NCI-H2227 (cell line): ENCODE measurements around the gene TECPR2.

Experiments
- DNase-seq: peaks from one replicate; lab custom pipeline; 2025; ENCODE audit not compliant: unreplicated experiment; lab: John Stamatoyannopoulos, UW

The TECPR2 gene

DNA sequence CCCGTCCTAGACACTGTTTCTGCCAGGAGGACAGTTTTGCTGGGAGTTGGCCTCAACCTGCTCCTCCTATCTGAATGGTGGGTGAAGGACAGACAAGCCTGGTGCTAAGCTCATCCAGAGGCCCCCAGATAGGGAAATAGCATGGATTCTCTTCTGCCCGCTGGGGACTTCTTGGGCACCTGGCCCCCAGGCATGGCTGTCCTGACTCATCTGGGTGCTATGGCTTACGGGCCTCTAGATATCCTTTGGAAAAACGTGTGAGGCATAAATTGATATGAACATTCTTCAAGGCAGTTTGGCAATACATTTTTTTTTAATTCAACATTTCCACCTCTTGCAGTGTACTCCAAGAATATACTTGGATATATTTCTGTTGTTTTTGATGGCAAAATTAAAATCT lies 8.6 kb downstream of the TECPR2 start:
- DNase-seq: no peak

DNA sequence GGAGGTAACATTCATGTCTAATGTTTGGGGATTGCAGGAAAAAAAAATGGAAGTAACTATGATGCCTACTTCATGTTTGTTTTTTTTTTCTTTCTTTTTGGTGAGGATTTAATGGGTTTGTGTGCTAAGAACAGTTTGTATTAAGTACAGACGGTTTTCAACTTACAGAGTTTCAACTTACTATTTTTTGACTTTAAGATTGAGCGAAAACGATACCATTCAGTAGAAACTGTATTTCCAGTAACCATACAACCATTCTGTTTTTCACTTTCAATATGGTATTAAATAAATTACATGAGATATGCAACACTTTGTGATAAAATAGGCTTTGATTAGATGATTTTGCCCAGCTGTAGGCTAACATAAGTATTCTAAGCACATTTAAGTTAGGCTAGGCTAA lies 10.4 kb downstream of the TECPR2 start:
- DNase-seq: no peak

DNA sequence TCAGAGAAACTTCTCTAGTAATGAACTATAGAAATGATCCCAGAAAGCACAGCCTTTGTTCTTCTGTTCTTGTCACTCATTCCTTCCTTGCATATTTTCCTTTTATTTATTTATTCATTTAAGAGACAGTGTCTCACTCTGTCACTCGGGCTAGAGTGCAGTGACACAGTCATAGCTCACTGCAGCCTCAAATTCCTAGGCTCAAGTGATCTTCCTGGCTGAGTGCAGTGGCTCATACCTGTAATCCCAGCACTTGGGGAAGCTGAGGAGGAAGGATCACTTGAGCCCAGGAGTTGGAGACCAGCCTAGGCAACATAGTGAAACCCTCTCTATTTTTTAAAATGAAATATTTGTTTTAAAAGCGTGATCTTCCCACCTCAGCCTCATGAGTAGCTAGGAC lies 11.5 kb downstream of the TECPR2 start:
- DNase-seq: no peak

DNA sequence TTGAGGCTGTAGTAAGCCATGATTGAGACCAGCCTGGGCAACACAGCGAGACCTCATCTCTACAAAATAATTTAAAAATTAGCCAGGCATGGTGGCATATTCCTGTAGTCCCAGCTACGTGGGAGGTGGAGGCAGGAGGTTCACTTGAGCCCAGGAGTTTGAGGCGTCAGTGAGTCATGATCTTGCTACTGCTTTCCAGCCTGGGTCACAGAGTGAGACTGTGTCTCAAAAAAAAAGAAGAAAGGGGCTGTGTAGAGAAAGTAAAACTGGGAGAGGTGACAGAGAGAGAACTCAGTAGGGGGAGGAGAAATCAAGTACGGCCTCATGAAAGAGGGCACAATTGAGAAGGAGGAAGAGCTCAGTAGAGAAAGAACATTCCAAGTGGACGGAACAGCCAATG lies 12.4 kb downstream of the TECPR2 start:
- DNase-seq: no peak

DNA sequence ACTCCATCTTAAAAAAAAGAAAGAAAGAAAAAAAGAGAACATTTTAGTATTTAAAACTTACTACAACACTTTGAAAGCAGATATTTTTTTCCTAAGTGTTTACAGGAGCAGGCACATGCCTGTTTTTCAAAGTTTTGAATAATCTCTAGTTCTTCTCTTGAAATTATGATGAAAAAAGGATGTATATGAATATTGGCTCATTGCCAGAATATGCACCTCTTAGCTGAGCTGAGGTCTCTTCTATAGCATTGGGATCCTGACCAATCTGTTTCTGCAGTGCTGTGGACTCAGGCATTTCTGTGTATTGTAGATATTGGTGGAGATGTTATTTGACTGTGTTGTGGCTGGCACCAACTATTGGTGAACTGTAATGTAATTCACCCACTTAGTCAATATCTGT lies 15.0 kb downstream of the TECPR2 start:
- DNase-seq: no peak

DNA sequence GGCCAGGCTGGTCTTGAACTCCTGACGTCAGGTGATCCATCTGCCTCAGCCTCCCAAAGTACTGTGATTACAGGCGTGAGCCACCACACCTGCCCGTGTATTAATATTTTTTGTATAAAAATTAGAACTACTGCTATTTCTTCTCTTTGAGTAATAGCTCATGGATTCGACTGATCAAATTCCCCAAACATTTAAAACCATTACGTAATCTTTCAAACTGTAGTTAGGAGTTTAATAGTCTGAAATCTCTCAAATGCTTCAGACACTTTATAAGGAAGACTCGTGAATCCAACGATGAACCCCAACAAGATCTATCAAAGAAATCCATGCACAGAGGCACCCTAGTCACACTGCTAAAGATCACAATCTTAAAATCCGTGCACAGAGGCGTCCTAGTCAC lies 16.1 kb downstream of the TECPR2 start:
- DNase-seq: no peak

DNA sequence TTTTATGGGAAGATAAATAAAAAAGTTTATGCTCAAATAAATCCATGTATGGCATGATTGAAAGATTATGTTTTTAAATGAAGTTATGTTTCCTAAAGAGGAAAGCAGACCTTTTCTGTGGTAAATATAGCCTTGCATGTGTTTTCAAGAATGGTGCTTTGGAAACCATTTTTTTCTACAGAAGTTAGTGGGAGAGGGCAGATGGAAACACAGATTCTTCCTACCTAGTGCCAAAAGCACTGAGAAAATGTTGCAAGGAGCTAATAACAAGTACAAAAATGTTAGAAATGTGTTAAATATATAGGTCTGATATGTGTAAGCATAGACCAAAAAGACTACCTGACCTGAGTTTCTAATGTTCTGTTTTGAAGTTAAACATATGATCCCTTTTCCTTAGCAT lies 24.3 kb downstream of the TECPR2 start:
- no peak for DNase-seq

DNA sequence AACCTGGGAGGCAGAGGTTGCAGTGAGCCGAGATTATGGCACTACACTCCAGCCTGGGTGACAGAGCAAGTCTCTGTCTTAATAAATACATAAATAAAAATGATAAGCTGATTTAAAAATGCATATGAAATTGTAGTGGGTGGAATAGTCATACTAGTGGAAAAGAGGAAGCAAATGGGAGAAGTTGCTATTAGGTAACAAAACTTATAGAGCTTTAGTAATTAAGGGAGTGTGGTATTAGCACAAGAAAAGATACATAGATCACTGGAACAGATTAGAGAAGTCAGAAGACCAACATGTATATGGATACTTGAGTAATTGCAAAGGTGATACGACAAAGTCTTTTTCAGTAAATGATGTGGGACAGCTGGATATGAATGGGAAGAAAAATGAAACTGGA lies 26.5 kb downstream of the TECPR2 start:
- DNase-seq: no peak

DNA sequence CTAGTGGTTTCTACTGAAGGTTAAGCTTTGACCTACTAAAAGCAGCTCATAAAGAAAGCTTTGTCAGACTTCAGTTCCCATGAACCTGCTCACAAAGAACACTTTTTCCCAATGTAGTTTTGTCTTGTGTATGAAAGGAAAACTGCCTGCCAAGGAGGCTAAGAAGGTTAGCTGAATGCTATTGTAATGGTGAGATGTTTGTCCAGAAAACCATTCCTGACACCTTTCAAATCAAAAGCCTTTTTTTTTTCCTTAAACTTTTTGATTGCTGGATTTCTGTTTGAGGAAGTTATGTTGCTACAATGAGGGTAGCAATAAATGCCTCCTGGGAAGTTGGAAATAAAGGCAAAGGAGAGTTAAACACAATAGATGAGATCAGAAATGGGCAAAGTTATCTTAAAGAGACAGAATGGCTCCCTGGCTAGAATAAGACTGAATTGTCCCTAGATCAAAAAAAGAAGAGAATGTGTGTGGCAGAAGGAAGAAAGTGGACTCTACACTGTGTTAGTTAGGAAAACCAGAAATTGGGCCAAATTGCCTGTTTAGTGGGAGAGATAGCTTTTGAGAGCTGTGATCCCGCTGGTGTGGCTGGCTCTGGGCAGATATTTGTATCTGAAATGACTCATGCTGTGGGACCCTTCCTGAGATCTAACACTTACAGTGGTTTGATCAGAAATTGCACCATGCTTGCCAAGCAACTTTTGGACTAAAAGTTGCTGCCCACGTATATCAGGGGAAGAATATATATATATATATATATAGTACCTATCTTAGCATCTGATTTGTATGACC lies 27.5 kb downstream of the TECPR2 start:
- no peak for DNase-seq

DNA sequence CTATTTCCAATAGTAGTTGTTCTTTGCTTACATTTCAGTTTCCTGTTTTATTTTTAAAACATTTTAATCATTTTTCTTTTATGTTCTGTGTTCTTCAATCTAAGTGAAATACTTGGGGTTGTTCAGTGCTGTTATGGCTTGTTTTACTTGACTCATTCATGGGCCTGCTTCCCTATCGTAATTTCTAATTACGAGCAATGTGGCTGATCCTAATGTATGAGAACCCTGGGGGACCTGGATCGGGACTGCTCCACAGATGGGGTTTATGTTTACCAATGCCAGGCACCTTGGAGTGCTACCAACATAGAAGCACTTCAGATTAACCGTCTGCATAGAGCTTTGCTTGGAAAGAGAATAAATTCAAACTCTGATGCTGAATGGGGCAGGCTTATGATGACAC lies 29.8 kb downstream of the TECPR2 start:
- no peak for DNase-seq

DNA sequence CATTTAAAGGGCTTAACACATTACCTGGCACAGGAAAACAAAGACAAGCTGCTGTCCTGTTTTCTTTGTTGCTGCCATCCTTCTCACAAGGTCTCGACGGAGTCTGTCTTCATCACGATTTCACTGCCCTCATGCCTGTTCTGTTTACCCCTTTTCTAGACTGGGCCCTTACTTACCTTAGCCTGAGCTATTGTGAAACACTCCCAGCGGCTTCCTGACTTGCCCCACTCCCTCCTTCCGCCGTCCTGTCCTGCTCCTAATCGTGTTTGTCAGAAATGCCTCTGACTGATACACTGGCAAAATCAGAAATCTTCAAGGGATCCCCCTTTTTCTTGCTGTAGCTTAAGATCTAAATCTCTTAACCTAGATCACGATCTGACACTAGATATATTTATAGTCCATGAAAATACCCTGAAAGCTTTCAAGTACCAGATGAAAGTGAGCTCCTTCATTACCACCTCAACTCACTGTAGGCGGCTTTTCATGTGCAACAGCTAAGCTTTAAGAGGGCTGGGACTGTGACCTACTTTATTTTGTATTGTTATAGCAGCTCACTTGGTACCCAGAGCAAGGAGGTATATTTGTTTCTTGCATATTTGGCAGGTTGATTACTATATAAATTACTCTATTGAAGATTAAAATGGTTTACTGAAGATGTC lies 32.1 kb downstream of the TECPR2 start:
- no peak for DNase-seq

DNA sequence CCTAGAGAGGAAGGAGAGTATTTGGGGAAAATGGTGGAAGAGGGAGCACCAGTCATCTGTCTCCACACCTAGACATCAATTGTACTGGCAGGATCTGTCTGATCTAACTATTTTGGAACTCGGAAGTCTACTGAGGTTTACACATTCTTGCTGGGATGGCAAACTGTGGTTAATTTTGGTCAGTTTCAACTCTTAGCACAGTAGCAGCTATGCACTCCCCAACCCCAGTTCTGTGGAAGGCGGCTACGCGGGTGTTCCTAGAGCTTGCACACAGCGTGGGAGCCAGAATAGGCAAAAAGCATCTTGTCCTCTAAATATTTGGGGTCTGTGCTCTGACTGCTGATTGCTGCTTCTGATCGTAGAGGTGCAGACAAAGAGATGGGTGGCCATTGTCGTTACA lies 33.8 kb downstream of the TECPR2 start:
- DNase-seq: no peak

DNA sequence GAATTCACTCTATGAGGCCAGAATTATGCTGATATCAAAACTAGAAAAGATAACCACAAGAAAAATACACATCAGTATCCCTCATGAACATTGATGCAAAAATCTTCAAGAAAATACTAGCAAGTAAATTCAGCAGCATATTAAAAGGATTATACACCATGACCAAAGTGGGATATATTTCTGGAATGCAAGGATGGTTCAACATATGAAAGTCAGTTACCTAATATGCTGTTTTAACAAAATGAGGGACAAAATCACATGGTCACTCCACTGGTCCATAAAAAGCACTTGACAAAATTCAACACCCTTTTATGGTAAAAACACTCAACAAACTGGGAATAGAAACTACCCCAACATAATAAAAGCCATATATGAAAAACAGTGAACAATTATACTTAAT lies 40.3 kb downstream of the TECPR2 start:
- no peak for DNase-seq

DNA sequence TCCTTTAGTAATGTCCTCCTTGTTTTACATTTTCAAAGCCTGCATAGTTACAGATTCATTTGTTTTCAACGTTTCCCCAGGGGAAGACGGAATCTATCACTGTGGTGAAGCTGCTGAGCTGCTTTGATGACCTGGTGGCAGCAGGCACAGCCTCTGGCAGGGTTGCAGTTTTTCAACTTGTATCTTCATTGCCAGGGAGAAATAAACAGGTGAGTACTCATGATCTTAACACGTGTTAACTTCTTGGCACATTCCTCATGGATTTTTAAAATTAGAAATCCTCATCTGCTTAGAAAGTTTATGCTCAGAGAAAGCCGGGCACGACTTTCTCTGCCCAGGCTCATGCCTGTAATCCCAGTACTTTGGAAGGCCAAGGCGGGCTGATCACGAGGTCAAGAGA lies 44.5 kb downstream of the TECPR2 start:
- DNase-seq: no peak

DNA sequence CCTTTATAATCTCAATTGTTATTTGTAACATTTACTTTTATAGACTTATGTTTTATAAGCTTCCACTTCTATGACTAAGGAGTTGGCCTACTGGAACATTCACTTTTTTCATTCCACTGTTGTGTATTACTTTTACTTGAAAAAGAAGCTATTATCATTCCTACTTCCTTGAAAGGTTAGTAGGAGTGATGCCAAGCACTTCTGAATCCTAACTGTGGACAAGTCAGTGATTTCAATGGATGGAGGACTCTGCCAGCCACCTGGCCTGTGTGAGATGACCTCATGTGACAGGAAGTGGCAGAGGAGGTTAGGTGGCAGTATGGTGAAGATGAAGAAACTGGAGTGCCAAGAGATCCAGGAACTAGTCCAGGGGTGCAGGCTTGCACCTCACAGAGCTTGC lies 46.0 kb downstream of the TECPR2 start:
- DNase-seq: no peak

DNA sequence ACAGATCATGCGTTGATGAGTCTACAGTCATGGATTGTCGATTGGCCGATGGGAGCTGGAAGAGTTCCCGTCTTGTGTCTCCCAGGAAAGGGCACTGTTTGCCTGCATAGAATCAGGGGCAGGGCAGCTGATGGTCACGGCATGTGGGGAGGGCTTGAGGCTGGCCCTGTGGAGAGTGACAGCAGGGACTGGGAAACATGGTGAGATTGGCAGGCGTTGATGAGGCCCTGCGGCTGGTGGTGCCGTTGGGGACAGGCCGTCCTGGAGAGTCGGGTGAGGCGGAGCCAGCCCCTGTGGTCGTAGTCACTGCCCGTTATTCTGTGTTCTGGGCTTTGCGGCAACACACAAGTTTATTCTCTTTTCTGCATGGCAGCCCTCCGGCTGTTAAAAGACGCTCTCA lies 52.9 kb downstream of the TECPR2 start:
- no peak for DNase-seq

DNA sequence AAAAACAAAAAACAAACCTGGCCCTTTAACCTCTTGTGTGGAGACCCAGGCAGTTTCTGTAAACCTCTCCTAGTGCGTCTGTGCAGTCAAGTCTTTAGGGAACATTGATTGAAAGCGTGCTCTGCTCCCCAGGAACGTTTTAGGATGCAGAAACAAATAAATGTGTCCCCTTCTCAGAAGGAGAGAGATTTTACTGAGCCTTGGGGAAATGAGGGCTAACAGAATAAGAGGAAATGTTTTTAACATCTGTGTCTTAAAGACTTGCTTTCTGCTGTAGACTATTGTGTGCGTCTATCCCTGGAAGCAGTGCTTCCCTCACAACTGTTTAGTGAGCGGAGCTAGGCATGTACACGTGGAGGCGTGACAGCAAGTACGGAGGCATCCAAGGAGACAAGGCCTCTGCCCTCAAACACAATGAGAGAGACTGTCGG lies 54.3 kb downstream of the TECPR2 start:
- DNase-seq: no peak

DNA sequence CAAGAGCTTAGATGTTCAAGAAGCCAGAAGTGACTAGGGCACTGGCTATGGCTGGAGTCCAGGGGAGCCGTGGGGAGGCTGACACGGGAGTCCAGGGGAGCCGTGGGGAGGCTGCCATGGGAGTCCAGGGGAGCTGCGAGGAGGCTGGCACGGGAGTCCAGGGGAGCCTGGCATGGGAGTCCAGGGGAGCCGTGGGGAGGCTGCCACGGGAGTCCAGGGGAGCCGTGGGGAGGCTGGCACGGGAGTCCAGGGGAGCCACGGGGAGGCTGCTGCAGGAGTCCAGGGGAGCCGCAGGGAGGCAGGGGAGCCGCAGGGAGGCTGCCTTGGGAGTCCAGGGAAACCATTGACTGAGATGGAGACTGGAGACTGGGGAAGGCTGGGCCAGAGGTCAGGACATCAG lies 54.9 kb downstream of the TECPR2 start:
- no peak for DNase-seq

DNA sequence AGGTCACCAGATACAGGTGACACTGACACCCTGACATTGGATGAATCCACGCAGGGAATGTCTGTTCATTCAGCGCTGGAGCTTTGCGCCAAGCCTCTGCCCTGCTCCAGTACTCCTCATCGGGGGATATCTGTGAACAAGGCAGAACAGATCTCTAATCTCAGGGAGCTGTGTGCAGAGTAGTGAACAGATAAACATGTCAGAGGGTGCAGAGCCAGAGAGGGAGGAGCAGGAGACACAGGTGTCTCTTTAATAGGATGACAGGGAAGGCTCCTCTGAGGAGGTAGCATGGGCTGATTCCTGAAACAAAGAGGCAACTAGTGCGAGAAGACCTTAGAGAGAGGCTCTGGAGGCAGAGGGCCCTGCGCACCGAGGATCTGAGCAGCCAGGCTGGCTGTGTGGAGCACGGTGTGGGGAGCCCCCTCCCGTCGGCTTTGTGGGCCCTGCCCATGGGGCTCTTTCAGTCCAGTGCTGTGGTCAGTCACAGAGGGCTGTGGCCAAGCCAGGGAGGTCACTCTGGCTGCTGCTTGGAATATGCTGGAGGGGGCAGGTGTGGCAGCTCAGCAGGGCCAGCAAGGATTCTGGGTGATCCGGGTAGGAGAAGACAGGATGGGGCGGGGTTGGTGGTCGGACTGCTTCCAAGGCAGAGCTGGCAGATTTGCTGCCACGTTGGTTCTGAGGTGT lies 55.6 kb downstream of the TECPR2 start:
- DNase-seq: no peak

DNA sequence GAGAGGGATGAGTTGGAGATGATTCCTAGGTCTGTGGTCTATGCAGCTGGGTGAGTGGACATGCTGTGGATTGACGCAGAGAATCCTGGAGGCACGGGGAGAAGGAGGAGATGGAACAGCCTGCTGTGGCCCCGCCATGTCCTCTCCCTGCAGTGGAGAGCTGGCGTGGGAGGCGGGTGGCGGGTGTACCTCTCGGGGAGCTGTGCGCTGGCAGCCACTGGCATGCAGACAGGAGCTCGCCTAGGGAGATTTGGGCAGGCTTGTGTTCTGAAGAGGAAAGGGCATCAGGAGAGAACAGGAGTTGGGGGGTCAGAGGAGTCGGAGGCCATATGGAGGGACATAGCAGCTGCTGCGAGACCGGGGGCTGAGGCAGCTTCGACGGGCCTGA lies 56.1 kb downstream of the TECPR2 start:
- no peak for DNase-seq

DNA sequence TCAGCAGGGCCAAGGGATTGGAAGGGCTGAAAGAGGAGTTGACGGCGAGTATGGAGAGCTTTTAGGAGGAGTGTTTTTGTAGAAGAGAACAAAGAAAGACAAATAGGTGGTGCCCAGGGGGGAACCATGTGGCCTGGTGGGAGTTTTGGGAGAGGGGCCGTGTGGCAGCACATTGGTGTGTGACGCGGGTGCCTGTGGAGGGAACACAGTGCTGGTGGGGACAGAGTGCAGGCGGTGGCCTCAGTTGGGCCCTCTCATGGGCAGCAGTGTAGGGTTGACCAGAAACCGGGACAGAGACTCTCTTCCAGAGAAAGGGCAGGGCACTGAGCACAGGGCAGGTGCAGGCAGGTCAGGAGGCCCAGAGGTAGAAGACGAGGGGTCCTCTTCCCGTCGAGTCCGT lies 56.5 kb downstream of the TECPR2 start:
- DNase-seq: no peak

DNA sequence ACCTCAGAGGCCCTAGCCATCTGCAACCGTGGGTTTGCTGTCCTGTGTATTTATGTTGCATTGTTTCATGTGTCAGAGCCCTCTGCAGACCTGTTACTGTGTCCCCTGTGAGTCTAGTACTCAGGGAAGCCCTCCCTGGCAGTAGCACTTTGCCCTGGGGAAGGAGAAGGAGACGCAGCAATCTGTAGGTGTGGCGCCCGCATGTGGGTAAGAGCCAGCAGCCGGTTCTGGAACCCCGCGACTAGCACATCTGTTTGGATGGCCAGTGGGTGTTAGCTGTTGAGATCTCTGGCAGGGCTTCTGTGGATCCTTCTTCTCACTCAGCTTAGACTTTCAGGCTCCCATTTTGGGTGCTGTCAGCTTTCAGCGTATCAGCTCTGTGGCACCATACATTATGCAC lies 57.0 kb downstream of the TECPR2 start:
- DNase-seq: no peak
